Suprapubic skin (tissue), 4 donors: ENCODE measurements around the gene HIF1A.

Experiments used
- CTCF ChIP-seq, 2 donors: fragments of 200-600 bp in 1 of 2; fragments of 450-650 bp in 1 of 2; sonication (generic) in 1 of 2; IDR thresholded peaks; one replicate each; pipeline ENCODE4 v1.5.1; 2016 to 2019; ENCODE audit warnings: antibody characterized with exemption in 2 of 2, mild to moderate bottlenecking in 1 of 2, moderate library complexity in 1 of 2
- EP300 ChIP-seq: sonication (generic); formaldehyde crosslinking; IDR thresholded peaks from one replicate; pipeline ENCODE4 v1.6.1; 2017; ENCODE audit warnings: antibody characterized with exemption
- POLR2A ChIP-seq, 2 donors: fragments of 450-650 bp; IDR thresholded peaks; one replicate each; pipeline ENCODE4 v1.6.1; 2017; ENCODE audit warnings: antibody characterized with exemption in 2 of 2, mild to moderate bottlenecking in 2 of 2, moderate library complexity in 2 of 2
- POLR2AphosphoS5 ChIP-seq, 3 donors: sonication (generic); formaldehyde crosslinking; IDR thresholded peaks; one replicate each; pipeline ENCODE4 v1.6.1; 2017; ENCODE audit warnings: antibody characterized with exemption in 3 of 3

- TF ChIP-seq CTCF (IDR thresholded peaks at IDR 0.05) (no peak), POLR2AphosphoS5 (IDR thresholded peaks at IDR 0.05) (no peak), EP300 (no peak), POLR2A (IDR thresholded peaks at IDR 0.05) (no peak)
Measured at GRCh38 chr14:61749264-61749663, 54.0 kb downstream of the HIF1A start.
